IMR-90 (cell line): ENCODE results near the gene TAF4. TPM values are rescaled to one million over a fixed set of nuclear protein-coding genes. Genes with fewer than 3 reads are reported as not detected.

Source experiments
- ATAC-seq: fragments of 200-7000 bp; cut with Tn5 transposase; 2 replicates; pipeline ENCODE4 v1.9.1; 2020; ENCODE audit warnings: low read depth, mild to moderate bottlenecking, moderate library complexity
- BruUV-seq: library from RNA; stranded (reverse); fragments of 400-500 nt; replicated peaks from 2 replicates; lab custom pipeline; 2021; lab: Mats Ljungman, UMichigan
- CTCF ChIA-PET: fragments of 300-600 bp; formaldehyde crosslinking; extraction: SDS; loops from one replicate; lab custom pipeline; 2021; ENCODE audit warnings: antibody characterized with exemption; lab: Yijun Ruan, JAX
- POLR2A ChIA-PET: fragments of 300-600 bp; sonication (Branson Sonifier 250); formaldehyde crosslinking; loops from one replicate; lab custom pipeline; 2022; ENCODE audit warnings: antibody characterized with exemption; ENCODE audit not compliant: unreplicated experiment; lab: Charles Lee
- DNase-seq: peaks from one replicate; pipeline ENCODE4 v3.0.0; 2013
- H2AFZ ChIP-seq: replicated peaks from 2 replicates; pipeline ENCODE3; 2013; ENCODE audit warnings: low read length, mild to moderate bottlenecking; ENCODE audit not compliant: poor library complexity
- H2AK5ac ChIP-seq: 2 replicates; pipeline ENCODE4 v1.6.1; 2013; ENCODE audit warnings: low read depth, low read length, inconsistent platforms
- H2AK9ac ChIP-seq: replicated peaks from 2 replicates; pipeline ENCODE3; 2013; ENCODE audit warnings: mild to moderate bottlenecking, low read depth, low read length, moderate library complexity; ENCODE audit not compliant: poor library complexity
- H2BK120ac ChIP-seq: 2 replicates; pipeline ENCODE4 v1.6.1; 2013; ENCODE audit warnings: low read depth, low read length, inconsistent platforms
- H2BK15ac ChIP-seq: 3 replicates; pipeline ENCODE4 v1.6.1; 2013; ENCODE audit warnings: low read depth, low read length, inconsistent platforms
- H2BK20ac ChIP-seq: 2 replicates; pipeline ENCODE4 v1.6.1; 2013; ENCODE audit warnings: low read depth, mild to moderate bottlenecking, inconsistent platforms, low read length, moderate library complexity
- H2BK5ac ChIP-seq: 2 replicates; pipeline ENCODE4 v1.6.1; 2013; ENCODE audit warnings: mild to moderate bottlenecking, low read depth, low read length, inconsistent platforms; ENCODE audit not compliant: poor library complexity, severe bottlenecking
- H3K14ac ChIP-seq: replicated peaks from 2 replicates; pipeline ENCODE4 v1.6.1; 2013; ENCODE audit warnings: low read depth, low read length, inconsistent platforms
- H3K18ac ChIP-seq: 2 replicates; pipeline ENCODE4 v1.6.1; 2013; ENCODE audit warnings: low read depth, low read length, control low read depth
- H3K23ac ChIP-seq: 2 replicates; pipeline ENCODE4 v1.6.1; 2013; ENCODE audit warnings: low read depth, low read length, inconsistent platforms
- H3K27ac ChIP-seq: 2 replicates; pipeline ENCODE4 v1.5.1; 2013; ENCODE audit warnings: mild to moderate bottlenecking, control low read depth, low read length; ENCODE audit not compliant: insufficient read depth
- H3K27me3 ChIP-seq: 2 replicates; pipeline ENCODE4 v1.6.1; 2013; ENCODE audit warnings: low read length; ENCODE audit not compliant: control insufficient read depth, insufficient read depth
- H3K36me3 ChIP-seq: 2 replicates; pipeline ENCODE4 v1.6.1; 2013; ENCODE audit warnings: low read length, mixed read lengths; ENCODE audit not compliant: control insufficient read depth, insufficient read depth
- H3K4ac ChIP-seq: 2 replicates; pipeline ENCODE4 v1.6.1; 2013; ENCODE audit warnings: low read depth, low read length, inconsistent platforms
- H3K4me1 ChIP-seq: 2 replicates; pipeline ENCODE4 v1.6.1; 2013; ENCODE audit warnings: low read length, mixed read lengths; ENCODE audit not compliant: control insufficient read depth, insufficient read depth
- H3K4me2 ChIP-seq: 2 replicates; pipeline ENCODE4 v1.6.1; 2013; ENCODE audit warnings: low read depth, mild to moderate bottlenecking, control low read depth, low read length, moderate library complexity
- H3K4me3 ChIP-seq: 2 replicates; pipeline ENCODE4 v1.5.1; 2013; ENCODE audit warnings: low read depth, mild to moderate bottlenecking, control low read depth, low read length, moderate library complexity; ENCODE audit not compliant: insufficient read depth
- H3K56ac ChIP-seq: 2 replicates; pipeline ENCODE4 v1.6.1; 2013; ENCODE audit warnings: low read length, inconsistent platforms; ENCODE audit not compliant: insufficient read depth; ENCODE audit errors: extremely low read depth
- H3K79me1 ChIP-seq, 2 experiments: 2 replicates each; pipeline ENCODE4 v1.6.1; 2013; ENCODE audit warnings: low read length in 2 of 2, inconsistent platforms in 1 of 2, low read depth in 1 of 2
- H3K9ac ChIP-seq: 2 replicates; pipeline ENCODE4 v1.6.1; 2013; ENCODE audit warnings: low read depth, low read length, control low read depth
- H3K9me1 ChIP-seq: 2 replicates; pipeline ENCODE4 v1.6.1; 2013; ENCODE audit warnings: low read length, inconsistent platforms; ENCODE audit not compliant: insufficient read depth
- H3K9me3 ChIP-seq: 2 replicates; pipeline ENCODE4 v1.6.1; 2013; ENCODE audit warnings: low read length; ENCODE audit not compliant: control insufficient read depth, insufficient read depth
- H4K20me1 ChIP-seq: 2 replicates; pipeline ENCODE4 v1.6.1; 2013; ENCODE audit warnings: low read length, inconsistent platforms; ENCODE audit not compliant: insufficient read depth
- H4K5ac ChIP-seq: 2 replicates; pipeline ENCODE4 v1.6.1; 2013; ENCODE audit warnings: mild to moderate bottlenecking, low read depth, low read length, control low read depth
- H4K8ac ChIP-seq, 2 experiments: 2 replicates each; pipeline ENCODE4 v1.6.1; 2013; ENCODE audit warnings: low read depth in 2 of 2, low read length in 2 of 2, control low read depth in 1 of 2, inconsistent platforms in 1 of 2
- H4K91ac ChIP-seq: 2 replicates; pipeline ENCODE4 v1.6.1; 2013; ENCODE audit warnings: low read depth, low read length, inconsistent platforms; ENCODE audit not compliant: insufficient read depth
- BHLHE40 ChIP-seq: fragments of 150-350 bp; IDR thresholded peaks from 2 replicates; pipeline ENCODE4 v1.6.1; 2016; ENCODE audit warnings: mild to moderate bottlenecking, low read depth, low read length
- CEBPB ChIP-seq: IDR thresholded peaks from 2 replicates; pipeline ENCODE4 v1.6.1; 2012; ENCODE audit warnings: low read depth, low read length, improper control_type of control experiment
- CHD1 ChIP-seq: IDR thresholded peaks from 2 replicates; pipeline ENCODE4 v1.6.1; 2012; ENCODE audit warnings: low read depth, low read length, improper control_type of control experiment
- CTCF ChIP-seq: conservative IDR thresholded peaks from 2 replicates; pipeline ENCODE4 v1.5.1; 2012; ENCODE audit warnings: mild to moderate bottlenecking, low read depth, low read length, improper control_type of control experiment
- ELK1 ChIP-seq: fragments of 150-350 bp; IDR thresholded peaks from 2 replicates; pipeline ENCODE4 v1.6.1; 2016; ENCODE audit warnings: low read depth, mild to moderate bottlenecking, low read length, moderate library complexity, borderline replicate concordance
- FOS ChIP-seq: fragments of 150-350 bp; IDR thresholded peaks from 2 replicates; pipeline ENCODE4 v1.6.1; 2016; ENCODE audit warnings: low read depth, low read length
- MAFK ChIP-seq: IDR thresholded peaks from 2 replicates; pipeline ENCODE4 v1.6.1; 2012; ENCODE audit warnings: low read depth, low read length, improper control_type of control experiment
- MAZ ChIP-seq: IDR thresholded peaks from 2 replicates; pipeline ENCODE4 v1.6.1; 2012; ENCODE audit warnings: low read depth, mild to moderate bottlenecking, low read length, improper control_type of control experiment, moderate library complexity, borderline replicate concordance
- MXI1 ChIP-seq: IDR thresholded peaks from 2 replicates; pipeline ENCODE4 v1.6.1; 2012; ENCODE audit warnings: low read depth, mild to moderate bottlenecking, low read length, moderate library complexity, borderline replicate concordance
- NFE2L2 ChIP-seq: fragments of 150-350 bp; IDR thresholded peaks from 2 replicates; pipeline ENCODE4 v1.6.1; 2016; ENCODE audit warnings: low read depth, mild to moderate bottlenecking, low read length
- POLR2A ChIP-seq: IDR thresholded peaks from 2 replicates; pipeline ENCODE4 v1.6.1; 2012; ENCODE audit warnings: mild to moderate bottlenecking, low read depth, low read length
- RAD21 ChIP-seq: IDR thresholded peaks from 2 replicates; pipeline ENCODE4 v1.6.1; 2012; ENCODE audit warnings: low read length, improper control_type of control experiment
- RCOR1 ChIP-seq: IDR thresholded peaks from 2 replicates; pipeline ENCODE4 v1.6.1; 2012; ENCODE audit warnings: mild to moderate bottlenecking, low read length, improper control_type of control experiment; ENCODE audit not compliant: insufficient replicate concordance
- RFX5 ChIP-seq: IDR thresholded peaks from 2 replicates; pipeline ENCODE4 v1.8.0; 2012; ENCODE audit warnings: low read depth, mild to moderate bottlenecking, low read length, moderate library complexity
- SMC3 ChIP-seq: fragments of 150-350 bp; IDR thresholded peaks from 2 replicates; pipeline ENCODE4 v1.6.1; 2016; ENCODE audit warnings: low read depth, mild to moderate bottlenecking, antibody characterized with exemption, low read length, moderate library complexity
- USF2 ChIP-seq: fragments of 150-350 bp; IDR thresholded peaks from 2 replicates; pipeline ENCODE4 v1.6.1; 2017; ENCODE audit warnings: mild to moderate bottlenecking, antibody characterized with exemption, low read length, low read depth
- WGBS, 2 experiments: methylation state at CpG; one replicate each; pipeline versions ENCODE4 v1.1.5 to v1.1.7; 2013; ENCODE audit warnings: missing lambda C conversion rate in 2 of 2; ENCODE audit not compliant: insufficient read length in 1 of 2; ENCODE audit errors: extremely low coverage in 2 of 2; 5-methylcytosine and 5-hydroxymethylcytosine counted together
- dilution Hi-C: fragments of 300-500 bp; cut with HindIII; formaldehyde crosslinking; loops from one replicate; pipeline ENCODE4 v1.14.3; 2018; ENCODE audit warnings: low sequenced_read_pairs; ENCODE audit not compliant: unreplicated experiment
- in situ Hi-C: fragments of 300-500 bp; cut with MboI; formaldehyde crosslinking; loops from 3 replicates; pipeline ENCODE4 v1.14.3; 2019; ENCODE audit warnings: low sequenced_read_pairs, inconsistent platforms, mixed read lengths
- intact Hi-C: fragments of 100-400 bp; cut with micrococcal nuclease; formaldehyde crosslinking; loops from 2 replicates; pipeline ENCODE4 v1.10.0; 2022
- polyA plus RNA-seq, 3 experiments: library from polyadenylated mRNA; depleted of rRNA; stranded (reverse); fragments of >200 nt; gene quantifications; 2 replicates each; pipeline ENCODE4 v1.2.3, GENCODE V29; 2012; ENCODE audit warnings: low replicate concordance in 1 of 3
- total RNA-seq: library from RNA; depleted of rRNA; stranded (reverse); fragments of >200 nt; gene quantifications from 2 replicates; pipeline ENCODE4 v1.2.3, GENCODE V29; 2012

TAF4 gene
- total and polyA plus RNA-seq, 2 of the 4 experiments (the other 2 are of a cell fraction), result 1.4 to 5.1 TPM

GRCh38 chr20:62031462-62032092 is 34.1 kb downstream of the TAF4 start:
- Histone ChIP-seq H3K79me1 (peaks cover 42 to 68% of the 10 kb centered on the region in 2 experiments), H2AFZ (no peak overlapping the region), H2BK120ac (no peak overlapping the region), H3K9ac (no peak overlapping the region), H3K27me3 (no peaks in the 10 kb centered on the region), H3K9me1 (peaks cover 9% of the 10 kb centered on the region; the same call in 1 of the 2 replicates), H2BK5ac (no peak overlapping the region), H4K8ac (no peak overlapping the region), H4K5ac (no peak overlapping the region), H2AK9ac (no peak overlapping the region), H3K4me1 (peaks cover 8% of the 10 kb centered on the region), H3K9me3 (no peaks in the 10 kb centered on the region), H2BK20ac (no peak overlapping the region), H3K14ac (no peak overlapping the region), H3K4me3 (no peak overlapping the region), H2AK5ac (no peak overlapping the region), H3K36me3 (no peaks in the 10 kb centered on the region), H3K4me2 (no peak overlapping the region), H3K18ac (no peak overlapping the region), H3K27ac (no peak overlapping the region), H4K91ac (no peak overlapping the region), H3K23ac (no peak overlapping the region), H3K56ac (no peak overlapping the region), H4K20me1 (peaks cover 64% of the 10 kb centered on the region), H2BK15ac (no peak overlapping the region), H3K4ac (no peak overlapping the region)
- in situ Hi-C loops (no loop called here), intact Hi-C loops (no loop called here), dilution Hi-C loops (no loop called here)
- ATAC-seq, result no peak
- TF ChIP-seq SMC3 (no peak), CEBPB (no peak), RCOR1 (no peak), POLR2A (no peak), FOS (no peak), MAFK (no peak), USF2 (no peak), MXI1 (no peak), RAD21 (no peak), NFE2L2 (no peak), MAZ (no peak), CTCF (no peak), ELK1 (no peak), CHD1 (no peak), RFX5 (no peak), BHLHE40 (no peak)
- ChIA-PET CTCF (no interaction called here), POLR2A (no interaction called here)
- 81% methylated on average over 6 of the region's 15 CpGs; no CpG with 5 or more reads in 1 of the 2 experiments for WGBS, 2 experiments
- DNase-seq, result no peak
- BruUV-seq, result no TSS peak
